Measurements from ENCODE around the gene CDH13. TPM values are rescaled to one million over a fixed set of nuclear protein-coding genes. Genes with fewer than 3 reads are reported as not detected.
A peak's percentile ranks its signal among the peaks of the same experiment; 100 is the strongest.

The CDH13 gene
- total and polyA plus RNA-seq, 2 of the 8 experiments (the other 6 are each of a cell fraction or from before 2014, with no cell fraction given): 2.3 to 2.4 TPM

DNA sequence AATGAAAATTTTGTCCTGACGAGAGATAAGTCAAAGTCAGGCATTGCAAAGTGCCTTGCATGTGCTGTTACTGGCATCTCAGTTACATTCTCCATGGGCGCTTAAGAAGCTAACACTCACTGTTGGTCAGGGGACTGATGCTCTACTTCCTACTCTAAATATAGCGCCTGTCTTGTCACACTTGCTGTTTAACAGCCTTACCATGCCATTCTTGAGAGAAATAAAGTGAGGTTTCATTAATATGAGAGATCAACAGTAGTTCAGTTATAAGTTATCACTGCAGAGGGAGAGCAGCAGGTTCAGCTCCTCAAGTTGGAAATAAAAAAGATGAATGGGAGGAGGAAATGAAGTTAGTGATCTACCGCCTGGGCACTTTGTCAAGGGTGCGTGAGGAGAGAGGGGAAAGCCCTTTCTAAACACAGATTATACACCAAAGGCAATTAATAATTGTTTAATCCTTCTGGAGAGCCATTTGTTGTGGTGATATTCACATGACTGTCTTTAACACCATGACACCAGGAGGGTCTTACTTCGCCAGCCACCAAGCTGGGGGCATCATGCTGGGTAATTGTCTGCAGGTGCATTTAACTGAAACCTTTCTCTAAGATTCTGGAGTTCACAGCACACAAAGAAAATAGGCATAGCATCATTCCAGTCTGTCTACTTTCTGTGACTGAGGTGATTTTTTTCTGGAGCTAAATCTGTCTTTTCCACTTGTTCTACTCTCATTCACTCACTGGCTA lies 612.4 kb downstream of the CDH13 start:
- no peaks in the 10 kb centered on the region for H3K79me2 ChIP-seq (ENCODE audit: control insufficient read depth in 1 of 2, insufficient read depth in 2 of 2, low read length in 2 of 2)
- H3K36me3 ChIP-seq (ENCODE audit: control insufficient read depth in 2 of 4, insufficient read depth in 4 of 4, low read length in 3 of 4): no peaks in the 10 kb centered on the region
- no peak overlapping the region for H2BK5ac ChIP-seq (ENCODE audit: low read depth, low read length)
- 0 out of 2 replicates have a peak overlapping the region, but pooled peaks have one; percentile 84 for H2BK12ac ChIP-seq (ENCODE audit: low read depth, low read length)
- no peak overlapping the region for H3K56ac ChIP-seq (replicated peaks; ENCODE audit: insufficient read length, low read depth, low read length)
- no peak for DNase-seq (ENCODE audit: low read depth in 1 of 2, low spot score in 2 of 2)
- no peak overlapping the region for H2AK5ac ChIP-seq (ENCODE audit: low read depth, low read length)
- ChIA-PET CTCF (ENCODE audit: partially characterized antibody) (interaction anchor here (1.1 kb wide), 1 partner anchor 163 kb away, joined by 4 read pairs; no protein-coding TSS in a partner anchor), POLR2A (ENCODE audit: partially characterized antibody) (no interaction called here)
- no peak overlapping the region for H2BK120ac ChIP-seq (replicated peaks; ENCODE audit: low read depth, low read length)
- no peak overlapping the region for H4K5ac ChIP-seq (ENCODE audit: insufficient read length, low read depth, low read length)
- H4K91ac ChIP-seq (replicated peaks; ENCODE audit: insufficient read length, low read length): no peak overlapping the region
- no peak overlapping the region for H3K9ac ChIP-seq (replicated peaks in 1 of 4; ENCODE audit: extremely low read depth in 1 of 4, low read depth in 3 of 4, low read length in 3 of 4)
- no peaks in the 10 kb centered on the region for H4K20me1 ChIP-seq (replicated peaks in 1 of 2; ENCODE audit: control insufficient read depth in 1 of 2, insufficient read depth in 2 of 2, low read length in 2 of 2)
- H4K8ac ChIP-seq (ENCODE audit: extremely low read depth, insufficient read depth, low read length): no peak overlapping the region
- no peak overlapping the region for H3K23ac ChIP-seq (ENCODE audit: insufficient read length)
- H3K79me1 ChIP-seq (ENCODE audit: low read depth, low read length): no peaks in the 10 kb centered on the region
- no peaks in the 10 kb centered on the region for H3K27me3 ChIP-seq (replicated peaks in 1 of 4; ENCODE audit: control insufficient read depth in 3 of 4, extremely low read depth in 1 of 4, insufficient read depth in 3 of 4, low read length in 3 of 4)
- TF ChIP-seq RNF2 (IDR thresholded peaks at IDR 0.05; ENCODE audit: borderline replicate concordance, low read depth, low read length, missing control alignments, poor library complexity, severe bottlenecking) (no peak), POLR2A (IDR thresholded peaks at IDR 0.05; ENCODE audit: control extremely low read depth in 1 of 2, low read depth in 2 of 2, low read length in 2 of 2) (no peak), TCF12 (IDR thresholded peaks at IDR 0.05; ENCODE audit: low read depth, low read length) (0 out of 2 replicates have a peak, but pooled peaks have one; percentile 34), SIX5 (IDR thresholded peaks at IDR 0.05; ENCODE audit: low read depth, low read length) (no peak), POU5F1 (IDR thresholded peaks at IDR 0.05; ENCODE audit: low read depth, low read length) (no peak)
- H3K18ac ChIP-seq (ENCODE audit: extremely low read depth, low read length): no peak overlapping the region
- H3K4ac ChIP-seq (replicated peaks; ENCODE audit: insufficient read length, low read depth, low read length): no peak overlapping the region
- no peak overlapping the region for H2BK20ac ChIP-seq (ENCODE audit: low read length)
- no peak overlapping the region for H3K14ac ChIP-seq (ENCODE audit: insufficient read length)
- 32% methylated on average over 6 of the region's 6 CpGs; no CpG with 5 or more reads in 1 of the 2 experiments for WGBS, 2 experiments (ENCODE audit: extremely low coverage in 1 of 2, insufficient coverage in 1 of 2, insufficient read length in 1 of 2, insufficient replicate concordance in 2 of 2, low coverage in 1 of 2, low lambda C conversion rate in 2 of 2, missing lambda C conversion rate in 1 of 2)
- no peak overlapping the region for H3K27ac ChIP-seq (ENCODE audit: low read depth, low read length)
- H3K23me2 ChIP-seq (ENCODE audit: low read depth, low read length): no peaks in the 10 kb centered on the region
- peak overlapping the region; percentile 19 to 42; a peak in 3 of 4 replicates for H3K4me2 ChIP-seq (ENCODE audit: insufficient read depth in 1 of 2, low read depth in 2 of 2, low read length in 2 of 2)
- no peaks in the 10 kb centered on the region for H3K9me3 ChIP-seq (ENCODE audit: insufficient read depth in 2 of 2, low read depth in 1 of 2, low read length in 1 of 2)
- H3K4me3 ChIP-seq (ENCODE audit: extremely low read depth in 1 of 4, insufficient read depth in 2 of 4, low read depth in 3 of 4, low read length in 4 of 4): no peak overlapping the region
- no peak overlapping the region for H2BK15ac ChIP-seq (ENCODE audit: low read length)
- FAIRE-seq: no peak
- no peak overlapping the region for H2AFZ ChIP-seq (ENCODE audit: low read length)
- peaks cover 0 to 10% (median 8%) of the 10 kb centered on the region in 4 experiments; a peak in 3 of 7 replicates for H3K4me1 ChIP-seq (replicated peaks in 1 of 4; ENCODE audit: control insufficient read depth in 3 of 4, insufficient read depth in 4 of 4, low read length in 3 of 4)
